Kidney capillary endothelial cell (primary cell): ENCODE results near the gene EFCAB10.
"Not testable (repeated sequence)": the region's sequence is repeated elsewhere in the genome, so short reads cannot be mapped to it uniquely, and the experiment has no call there.

ENCODE experiments used
- DNase-seq: peaks from one replicate; pipeline ENCODE4 v3.0.0-alpha.2; 2018; ENCODE audit warnings: low spot score

The EFCAB10 gene

GRCh38 chr7:105599080-105599479, 17.8 kb upstream of the EFCAB10 start:
- not testable (repeated sequence) for DNase-seq

- DNase-seq: no peak
Measured at GRCh38 chr7:105596866-105597265, 15.6 kb upstream of the EFCAB10 start.

DNA sequence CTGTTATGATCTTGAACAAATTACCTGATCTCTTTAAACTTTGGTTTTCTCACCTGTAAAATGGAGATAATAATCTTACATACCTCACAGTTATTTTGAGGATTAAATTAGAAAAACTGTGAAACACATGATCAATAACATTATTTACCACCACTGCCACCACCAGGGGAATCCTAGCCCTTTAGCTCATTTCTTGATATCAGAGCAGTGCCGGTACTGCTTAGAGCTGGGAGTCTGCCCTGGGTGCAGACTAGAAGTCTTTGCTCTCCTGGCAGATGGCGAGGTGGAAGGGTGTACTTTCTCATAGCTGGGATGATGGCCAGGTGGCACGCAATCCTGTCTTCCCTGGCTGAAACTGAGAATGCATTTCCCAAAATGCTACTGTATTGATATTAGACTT, 12.7 kb upstream of the EFCAB10 start:
- no peak for DNase-seq

GRCh38 chr7:105591522-105591921, 10.2 kb upstream of the EFCAB10 start:
- no peak for DNase-seq

DNA sequence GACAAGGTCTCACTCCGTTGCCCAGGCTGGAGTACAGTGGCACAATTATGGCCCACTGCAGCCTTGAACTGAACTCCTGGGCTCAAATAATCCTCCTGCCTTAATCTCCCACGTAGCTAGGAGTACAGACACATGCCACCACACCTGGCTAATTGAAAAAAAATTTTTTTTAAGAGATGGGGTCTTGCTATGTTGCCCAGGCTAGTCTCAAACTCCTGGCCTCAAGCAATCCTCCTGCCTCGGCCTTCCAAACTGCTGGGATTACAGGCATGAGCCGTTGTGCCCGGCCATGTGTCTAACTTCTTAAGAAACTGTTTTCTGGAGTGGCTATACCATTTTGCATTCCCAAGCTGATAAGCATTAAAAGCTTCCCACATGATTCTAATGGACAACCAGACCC, 9.5 kb upstream of the EFCAB10 start:
- no peak for DNase-seq

GRCh38 chr7:105589356-105590077, 8.2 kb upstream of the EFCAB10 start:
- DNase-seq: peak; percentile 73

- DNase-seq: no peak
Measured at GRCh38 chr7:105587909-105588635, 6.8 kb upstream of the EFCAB10 start.

GRCh38 chr7:105585850-105586500, 4.7 kb upstream of the EFCAB10 start:
- no peak for DNase-seq

DNA sequence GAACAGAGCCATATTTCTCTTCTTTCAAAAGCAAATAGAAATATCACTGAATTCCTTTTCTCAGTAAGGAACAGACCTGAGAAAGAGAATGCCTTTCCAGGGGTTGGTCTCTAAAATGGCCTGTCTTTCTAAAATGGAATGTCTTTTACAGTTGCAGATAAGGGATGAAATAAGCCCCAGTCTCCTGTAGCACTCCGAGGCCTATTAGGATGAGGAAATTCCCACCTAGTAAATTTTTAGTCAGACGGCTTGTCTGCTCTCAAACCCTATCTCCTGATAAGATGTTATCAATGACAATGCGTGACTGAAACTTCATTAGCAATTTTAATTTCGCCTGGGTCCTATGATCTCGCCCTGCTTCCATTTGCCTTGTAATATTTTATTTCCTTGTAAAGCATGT, 2.9 kb upstream of the EFCAB10 start:
- DNase-seq: no peak

DNA sequence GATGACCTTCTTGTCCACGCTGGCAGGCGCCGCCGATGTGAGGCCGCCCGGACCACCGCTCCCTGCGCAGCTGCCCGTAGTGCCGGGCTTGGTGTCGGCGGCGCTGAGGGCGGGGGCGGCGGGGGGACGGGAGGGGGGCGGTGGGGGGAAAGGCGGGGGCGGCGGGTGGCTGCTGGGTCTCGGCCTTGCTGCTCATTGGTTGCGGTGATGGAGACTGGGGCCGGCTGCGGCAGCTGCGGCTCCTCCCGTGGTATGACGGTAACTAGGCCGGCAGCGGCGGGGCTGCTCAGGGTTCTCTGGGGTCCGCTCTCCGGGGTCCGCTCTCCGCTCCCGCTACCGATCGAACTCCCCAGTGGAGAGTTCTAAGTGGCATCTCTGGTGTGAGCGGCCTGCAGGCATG, 1.8 kb upstream of the EFCAB10 start:
- no peak for DNase-seq

GRCh38 chr7:105580022-105580740, 1.1 kb downstream of the EFCAB10 start:
- DNase-seq: no peak

DNA sequence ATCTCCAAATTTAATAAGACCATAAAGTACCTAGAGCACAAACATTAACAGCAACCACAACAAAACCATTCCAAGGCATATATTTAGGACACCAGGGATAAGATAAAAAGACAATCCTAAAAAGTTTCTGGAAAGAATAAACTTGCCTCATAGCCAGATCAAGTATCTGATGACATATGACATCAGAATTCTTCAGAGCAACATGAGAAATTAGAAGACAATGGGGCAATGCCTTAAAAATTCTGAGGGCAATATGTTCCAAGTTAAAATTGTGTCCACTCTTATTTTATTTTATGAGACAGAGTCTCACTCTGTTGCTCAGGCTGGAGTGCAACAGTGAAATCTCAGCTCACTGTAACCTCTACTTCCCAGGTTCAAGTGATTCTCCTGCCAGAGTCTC, 2.8 kb downstream of the EFCAB10 start:
- DNase-seq: no peak

DNA sequence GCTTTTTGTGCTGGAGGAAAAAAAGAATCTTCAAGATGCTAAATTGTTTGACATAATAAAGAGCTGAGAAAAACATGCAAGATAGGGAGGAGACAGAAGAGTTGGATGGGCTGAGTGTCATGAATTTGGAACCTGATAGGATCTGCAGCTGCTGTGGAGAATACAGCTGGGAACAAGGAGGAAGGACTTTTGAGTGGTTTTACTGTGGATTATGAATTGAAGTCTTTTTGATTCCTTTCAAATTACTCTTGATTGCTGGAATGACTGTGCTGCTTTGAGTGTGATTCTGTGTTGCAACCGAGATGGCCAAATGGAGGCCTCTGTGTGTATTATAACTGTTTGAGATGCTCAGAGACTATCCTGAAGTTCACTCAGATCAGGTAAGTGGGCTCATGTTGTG, 4.0 kb downstream of the EFCAB10 start:
- no peak for DNase-seq

DNA sequence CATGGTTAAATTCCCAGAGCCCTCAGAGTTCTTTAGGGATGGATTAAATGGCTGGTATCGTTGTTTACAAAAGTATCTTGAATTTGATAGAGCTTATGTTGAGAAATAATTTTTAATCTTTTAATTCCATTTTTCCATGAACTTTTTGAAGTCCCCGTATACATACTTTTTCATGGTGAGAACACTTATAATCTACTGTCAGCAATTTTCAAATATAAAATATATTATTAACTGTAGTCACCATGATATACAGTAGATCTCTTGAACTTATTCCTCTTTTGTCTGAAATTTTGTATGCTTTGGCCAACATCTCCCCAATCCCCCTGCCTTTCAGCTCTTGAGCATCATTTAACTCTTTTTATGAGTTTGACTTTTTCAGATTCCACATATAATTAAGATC, 9.4 kb downstream of the EFCAB10 start:
- DNase-seq: no peak

- no peak for DNase-seq
Measured at GRCh38 chr7:105567821-105568220, 13.5 kb downstream of the EFCAB10 start.

DNA sequence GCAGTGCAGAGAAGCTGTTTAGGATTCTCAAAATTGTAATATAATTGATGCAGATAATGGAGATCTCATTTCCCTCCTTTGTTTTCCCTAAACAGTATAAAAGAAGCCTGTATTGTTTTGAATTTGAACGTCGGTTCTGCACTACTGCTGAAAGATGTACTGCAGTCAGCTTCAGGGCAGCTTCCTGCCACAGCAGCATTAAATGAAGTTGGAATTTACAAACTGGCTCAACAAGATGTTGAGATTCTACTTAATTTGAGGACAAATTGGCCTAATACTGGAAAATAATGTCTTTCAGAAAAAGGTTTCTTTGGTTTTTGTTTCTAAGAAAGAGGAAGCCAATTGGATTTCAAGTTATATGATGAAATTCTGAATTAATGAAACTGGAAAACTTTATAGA, 14.3 kb downstream of the EFCAB10 start:
- DNase-seq: no peak

GRCh38 chr7:105565190-105565589, 16.1 kb downstream of the EFCAB10 start:
- DNase-seq: no peak

DNA sequence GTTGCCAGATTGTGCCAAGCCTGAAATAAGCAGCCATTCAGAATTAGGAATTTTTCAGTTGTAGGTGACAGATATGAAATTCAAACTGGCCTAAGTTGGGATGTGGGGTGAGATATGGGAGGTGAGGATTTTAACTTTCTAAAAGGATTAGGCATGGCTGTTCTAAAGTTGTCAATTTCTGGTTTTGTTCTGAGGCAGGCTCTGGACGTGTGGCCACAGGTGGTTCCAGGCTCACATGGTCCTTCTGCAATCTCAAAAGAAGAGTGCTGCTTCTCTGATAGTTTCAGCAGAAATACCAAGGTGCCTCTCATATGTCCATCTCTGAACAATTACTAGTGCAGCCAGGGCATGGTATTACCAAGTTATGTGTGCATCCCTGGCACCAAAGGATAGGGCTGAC, 21.4 kb downstream of the EFCAB10 start:
- no peak for DNase-seq

DNA sequence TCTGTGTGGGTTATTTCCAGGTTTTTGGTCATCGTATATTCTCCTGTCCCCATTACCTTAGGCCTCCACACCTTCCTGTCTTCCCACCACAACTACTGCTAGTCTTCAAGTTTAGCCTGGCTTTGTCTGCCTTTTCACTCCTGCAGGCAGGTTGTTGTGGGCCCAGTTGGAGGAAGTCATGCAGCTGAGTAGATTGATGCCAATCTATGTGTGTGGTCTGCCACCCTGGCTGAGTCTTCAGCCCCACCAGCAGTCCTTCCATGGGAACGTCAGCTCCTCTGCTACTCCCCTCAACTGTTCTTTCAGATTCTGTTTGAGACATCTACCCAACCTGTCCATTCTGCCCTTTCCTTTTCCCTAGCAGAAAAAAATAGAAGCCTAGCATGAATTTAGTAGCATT, 43.0 kb downstream of the EFCAB10 start:
- no peak for DNase-seq

GRCh38 chr7:105532709-105533460, 48.4 kb downstream of the EFCAB10 start:
- DNase-seq: peak; percentile 5

DNA sequence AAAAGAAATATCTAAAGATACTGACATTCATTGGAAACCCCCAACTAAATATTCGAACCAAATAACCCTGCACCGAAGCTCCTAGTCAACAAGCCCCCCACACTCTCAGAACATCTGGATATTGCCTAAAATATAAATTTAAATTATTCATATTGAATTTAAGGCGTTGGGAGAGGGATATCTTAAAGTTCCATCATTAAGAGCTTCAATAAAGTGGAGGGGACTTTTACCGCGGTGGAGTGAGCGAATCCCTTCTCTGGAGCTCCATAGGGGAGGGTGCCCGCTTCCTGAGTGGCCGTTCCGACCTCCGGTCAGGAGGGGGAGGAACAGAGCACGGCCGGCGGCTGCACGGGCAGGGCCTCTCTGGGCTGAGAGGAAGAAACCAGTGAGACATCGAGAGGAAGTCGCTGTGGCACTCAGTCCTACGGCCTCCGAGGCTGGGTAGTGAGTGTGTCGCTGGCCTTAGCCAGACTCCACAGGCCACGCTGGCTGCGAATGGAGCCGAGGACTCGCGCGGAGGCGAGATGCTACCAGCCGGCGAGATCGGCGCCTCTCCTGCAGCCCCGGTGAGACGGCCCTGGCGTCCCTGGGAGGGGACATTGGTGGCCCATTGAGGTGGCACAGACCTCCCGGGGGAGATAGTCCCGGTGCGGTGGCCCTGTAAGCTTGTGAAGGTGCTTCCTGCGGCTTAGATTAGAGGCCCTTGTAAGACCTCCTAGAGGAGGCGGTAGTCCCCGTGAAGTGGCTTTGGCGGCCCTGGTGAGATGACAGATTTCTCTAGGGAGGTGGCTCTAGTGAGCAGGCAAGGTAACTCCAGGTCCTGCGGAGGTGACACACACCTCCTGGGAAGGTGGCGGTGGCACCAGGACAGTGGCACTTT, 49.3 kb downstream of the EFCAB10 start, which contains the start of gene RINT1:
RINT1 (plus strand) TSS at position 410 of the 880 bp plus-strand sequence; CDS start at position 525, 115 bp downstream.
- DNase-seq: peak; percentile 88
